ENCODE results near the gene PITPNC1. TPM values are rescaled to one million over a fixed set of nuclear protein-coding genes. Genes with fewer than 3 reads are reported as not detected.

The PITPNC1 gene
- total and polyA plus RNA-seq, 2 of the 13 experiments (the other 11 are each of a cell fraction or from before 2014, with no cell fraction given): 4.1 to 5.7 TPM

DNA sequence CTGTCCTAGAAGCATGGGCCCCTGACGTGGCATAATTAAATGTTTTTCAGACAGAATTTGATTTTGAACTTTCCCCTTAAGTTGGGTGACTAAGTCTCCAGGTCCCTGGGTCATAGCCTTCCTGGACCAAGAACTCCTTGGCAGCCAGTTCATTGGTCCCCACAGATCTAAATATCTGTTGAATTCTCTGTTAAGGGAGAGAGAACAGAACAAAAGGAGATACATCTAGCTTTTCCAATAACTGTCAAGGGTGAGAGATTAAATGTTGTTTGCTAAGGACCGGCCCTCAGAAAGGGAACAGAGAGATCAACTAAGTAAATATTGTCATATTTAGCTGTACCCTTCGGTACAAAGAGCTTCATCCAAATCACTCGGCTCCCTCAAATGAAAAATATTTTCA lies 262.5 kb downstream of the PITPNC1 start (continued):
- TF ChIP-seq, protein P1, sequence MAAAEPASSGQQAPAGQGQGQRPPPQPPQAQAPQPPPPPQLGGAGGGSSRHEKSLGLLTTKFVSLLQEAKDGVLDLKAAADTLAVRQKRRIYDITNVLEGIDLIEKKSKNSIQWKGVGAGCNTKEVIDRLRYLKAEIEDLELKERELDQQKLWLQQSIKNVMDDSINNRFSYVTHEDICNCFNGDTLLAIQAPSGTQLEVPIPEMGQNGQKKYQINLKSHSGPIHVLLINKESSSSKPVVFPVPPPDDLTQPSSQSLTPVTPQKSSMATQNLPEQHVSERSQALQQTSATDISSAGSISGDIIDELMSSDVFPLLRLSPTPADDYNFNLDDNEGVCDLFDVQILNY (CRISPR knock-in tag; conservative IDR thresholded peaks at IDR 0.05): no peak
- TF ChIP-seq ZNF644 (CRISPR knock-in tag; IDR thresholded peaks at IDR 0.05; ENCODE audit: low read depth) (no peak), MYNN (CRISPR knock-in tag; IDR thresholded peaks at IDR 0.05; ENCODE audit: low read depth) (no peak), SALL1 (CRISPR knock-in tag; IDR thresholded peaks at IDR 0.05) (no peak; the same call in 1 of the 2 replicates), ZKSCAN1 (IDR thresholded peaks at IDR 0.05; ENCODE audit: low read length) (no peak), CEBPB (IDR thresholded peaks at IDR 0.05; ENCODE audit: borderline replicate concordance, low read depth, low read length) (no peak), RBM39 (IDR thresholded peaks at IDR 0.05; ENCODE audit: low read depth, low read length, poor library complexity, severe bottlenecking) (no peak), ZNF577 (CRISPR knock-in tag; IDR thresholded peaks at IDR 0.05; ENCODE audit: borderline replicate concordance, low read depth) (no peak), HDAC2 (CRISPR knock-in tag; IDR thresholded peaks at IDR 0.05) (peak; percentile 49; the same call in 1 of the 2 replicates), TMF1 (CRISPR knock-in tag; IDR thresholded peaks at IDR 0.05; ENCODE audit: low read depth) (no peak), POGZ (CRISPR knock-in tag; IDR thresholded peaks at IDR 0.05) (peak; percentile 17; the same call in 1 of the 2 replicates), MYC (CRISPR knock-in tag; IDR thresholded peaks at IDR 0.05; ENCODE audit: borderline replicate concordance) (no peak)
- TF ChIP-seq, protein P2, sequence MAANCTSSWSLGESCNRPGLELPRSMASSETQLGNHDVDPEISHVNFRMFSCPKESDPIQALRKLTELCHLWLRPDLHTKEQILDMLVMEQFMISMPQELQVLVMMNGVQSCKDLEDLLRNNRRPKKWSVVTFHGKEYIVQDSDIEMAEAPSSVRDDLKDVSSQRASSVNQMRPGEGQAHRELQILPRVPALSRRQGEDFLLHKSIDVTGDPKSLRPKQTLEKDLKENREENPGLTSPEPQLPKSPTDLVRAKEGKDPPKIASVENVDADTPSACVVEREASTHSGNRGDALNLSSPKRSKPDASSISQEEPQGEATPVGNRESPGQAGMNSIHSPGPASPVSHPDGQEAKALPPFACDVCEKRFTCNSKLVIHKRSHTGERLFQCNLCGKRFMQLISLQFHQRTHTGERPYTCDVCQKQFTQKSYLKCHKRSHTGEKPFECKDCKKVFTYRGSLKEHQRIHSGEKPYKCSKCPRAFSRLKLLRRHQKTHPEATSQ (CRISPR knock-in tag; IDR thresholded peaks at IDR 0.05; ENCODE audit: borderline replicate concordance): no peak
- TF ChIP-seq, protein P3, sequence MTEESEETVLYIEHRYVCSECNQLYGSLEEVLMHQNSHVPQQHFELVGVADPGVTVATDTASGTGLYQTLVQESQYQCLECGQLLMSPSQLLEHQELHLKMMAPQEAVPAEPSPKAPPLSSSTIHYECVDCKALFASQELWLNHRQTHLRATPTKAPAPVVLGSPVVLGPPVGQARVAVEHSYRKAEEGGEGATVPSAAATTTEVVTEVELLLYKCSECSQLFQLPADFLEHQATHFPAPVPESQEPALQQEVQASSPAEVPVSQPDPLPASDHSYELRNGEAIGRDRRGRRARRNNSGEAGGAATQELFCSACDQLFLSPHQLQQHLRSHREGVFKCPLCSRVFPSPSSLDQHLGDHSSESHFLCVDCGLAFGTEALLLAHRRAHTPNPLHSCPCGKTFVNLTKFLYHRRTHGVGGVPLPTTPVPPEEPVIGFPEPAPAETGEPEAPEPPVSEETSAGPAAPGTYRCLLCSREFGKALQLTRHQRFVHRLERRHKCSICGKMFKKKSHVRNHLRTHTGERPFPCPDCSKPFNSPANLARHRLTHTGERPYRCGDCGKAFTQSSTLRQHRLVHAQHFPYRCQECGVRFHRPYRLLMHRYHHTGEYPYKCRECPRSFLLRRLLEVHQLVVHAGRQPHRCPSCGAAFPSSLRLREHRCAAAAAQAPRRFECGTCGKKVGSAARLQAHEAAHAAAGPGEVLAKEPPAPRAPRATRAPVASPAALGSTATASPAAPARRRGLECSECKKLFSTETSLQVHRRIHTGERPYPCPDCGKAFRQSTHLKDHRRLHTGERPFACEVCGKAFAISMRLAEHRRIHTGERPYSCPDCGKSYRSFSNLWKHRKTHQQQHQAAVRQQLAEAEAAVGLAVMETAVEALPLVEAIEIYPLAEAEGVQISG (CRISPR knock-in tag; IDR thresholded peaks at IDR 0.05): no peak
- TF ChIP-seq, protein P4, sequence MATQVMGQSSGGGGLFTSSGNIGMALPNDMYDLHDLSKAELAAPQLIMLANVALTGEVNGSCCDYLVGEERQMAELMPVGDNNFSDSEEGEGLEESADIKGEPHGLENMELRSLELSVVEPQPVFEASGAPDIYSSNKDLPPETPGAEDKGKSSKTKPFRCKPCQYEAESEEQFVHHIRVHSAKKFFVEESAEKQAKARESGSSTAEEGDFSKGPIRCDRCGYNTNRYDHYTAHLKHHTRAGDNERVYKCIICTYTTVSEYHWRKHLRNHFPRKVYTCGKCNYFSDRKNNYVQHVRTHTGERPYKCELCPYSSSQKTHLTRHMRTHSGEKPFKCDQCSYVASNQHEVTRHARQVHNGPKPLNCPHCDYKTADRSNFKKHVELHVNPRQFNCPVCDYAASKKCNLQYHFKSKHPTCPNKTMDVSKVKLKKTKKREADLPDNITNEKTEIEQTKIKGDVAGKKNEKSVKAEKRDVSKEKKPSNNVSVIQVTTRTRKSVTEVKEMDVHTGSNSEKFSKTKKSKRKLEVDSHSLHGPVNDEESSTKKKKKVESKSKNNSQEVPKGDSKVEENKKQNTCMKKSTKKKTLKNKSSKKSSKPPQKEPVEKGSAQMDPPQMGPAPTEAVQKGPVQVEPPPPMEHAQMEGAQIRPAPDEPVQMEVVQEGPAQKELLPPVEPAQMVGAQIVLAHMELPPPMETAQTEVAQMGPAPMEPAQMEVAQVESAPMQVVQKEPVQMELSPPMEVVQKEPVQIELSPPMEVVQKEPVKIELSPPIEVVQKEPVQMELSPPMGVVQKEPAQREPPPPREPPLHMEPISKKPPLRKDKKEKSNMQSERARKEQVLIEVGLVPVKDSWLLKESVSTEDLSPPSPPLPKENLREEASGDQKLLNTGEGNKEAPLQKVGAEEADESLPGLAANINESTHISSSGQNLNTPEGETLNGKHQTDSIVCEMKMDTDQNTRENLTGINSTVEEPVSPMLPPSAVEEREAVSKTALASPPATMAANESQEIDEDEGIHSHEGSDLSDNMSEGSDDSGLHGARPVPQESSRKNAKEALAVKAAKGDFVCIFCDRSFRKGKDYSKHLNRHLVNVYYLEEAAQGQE (IDR thresholded peaks at IDR 0.05; ENCODE audit: borderline replicate concordance in 1 of 2, low read depth in 1 of 2, low read length in 2 of 2): no peak
- TF ChIP-seq, protein P5, sequence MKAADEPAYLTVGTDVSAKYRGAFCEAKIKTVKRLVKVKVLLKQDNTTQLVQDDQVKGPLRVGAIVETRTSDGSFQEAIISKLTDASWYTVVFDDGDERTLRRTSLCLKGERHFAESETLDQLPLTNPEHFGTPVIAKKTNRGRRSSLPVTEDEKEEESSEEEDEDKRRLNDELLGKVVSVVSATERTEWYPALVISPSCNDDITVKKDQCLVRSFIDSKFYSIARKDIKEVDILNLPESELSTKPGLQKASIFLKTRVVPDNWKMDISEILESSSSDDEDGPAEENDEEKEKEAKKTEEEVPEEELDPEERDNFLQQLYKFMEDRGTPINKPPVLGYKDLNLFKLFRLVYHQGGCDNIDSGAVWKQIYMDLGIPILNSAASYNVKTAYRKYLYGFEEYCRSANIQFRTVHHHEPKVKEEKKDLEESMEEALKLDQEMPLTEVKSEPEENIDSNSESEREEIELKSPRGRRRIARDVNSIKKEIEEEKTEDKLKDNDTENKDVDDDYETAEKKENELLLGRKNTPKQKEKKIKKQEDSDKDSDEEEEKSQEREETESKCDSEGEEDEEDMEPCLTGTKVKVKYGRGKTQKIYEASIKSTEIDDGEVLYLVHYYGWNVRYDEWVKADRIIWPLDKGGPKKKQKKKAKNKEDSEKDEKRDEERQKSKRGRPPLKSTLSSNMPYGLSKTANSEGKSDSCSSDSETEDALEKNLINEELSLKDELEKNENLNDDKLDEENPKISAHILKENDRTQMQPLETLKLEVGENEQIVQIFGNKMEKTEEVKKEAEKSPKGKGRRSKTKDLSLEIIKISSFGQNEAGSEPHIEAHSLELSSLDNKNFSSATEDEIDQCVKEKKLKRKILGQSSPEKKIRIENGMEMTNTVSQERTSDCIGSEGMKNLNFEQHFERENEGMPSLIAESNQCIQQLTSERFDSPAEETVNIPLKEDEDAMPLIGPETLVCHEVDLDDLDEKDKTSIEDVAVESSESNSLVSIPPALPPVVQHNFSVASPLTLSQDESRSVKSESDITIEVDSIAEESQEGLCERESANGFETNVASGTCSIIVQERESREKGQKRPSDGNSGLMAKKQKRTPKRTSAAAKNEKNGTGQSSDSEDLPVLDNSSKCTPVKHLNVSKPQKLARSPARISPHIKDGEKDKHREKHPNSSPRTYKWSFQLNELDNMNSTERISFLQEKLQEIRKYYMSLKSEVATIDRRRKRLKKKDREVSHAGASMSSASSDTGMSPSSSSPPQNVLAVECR (CRISPR knock-in tag; IDR thresholded peaks at IDR 0.05; ENCODE audit: borderline replicate concordance): no peak
